HG03045 (cell line): ENCODE measurements around the gene TCEAL7.
"Not testable (repeated sequence)": the region's sequence is repeated elsewhere in the genome, so short reads cannot be mapped to it uniquely, and the experiment has no call there.

Source experiments
- ATAC-seq: cut with Tn5 transposase; IDR thresholded peaks from one replicate; pipeline ENCODE4 v1.9.1; 2021; ENCODE audit warnings: mild to moderate bottlenecking, moderate library complexity; ENCODE audit not compliant: unreplicated experiment

The TCEAL7 gene

DNA sequence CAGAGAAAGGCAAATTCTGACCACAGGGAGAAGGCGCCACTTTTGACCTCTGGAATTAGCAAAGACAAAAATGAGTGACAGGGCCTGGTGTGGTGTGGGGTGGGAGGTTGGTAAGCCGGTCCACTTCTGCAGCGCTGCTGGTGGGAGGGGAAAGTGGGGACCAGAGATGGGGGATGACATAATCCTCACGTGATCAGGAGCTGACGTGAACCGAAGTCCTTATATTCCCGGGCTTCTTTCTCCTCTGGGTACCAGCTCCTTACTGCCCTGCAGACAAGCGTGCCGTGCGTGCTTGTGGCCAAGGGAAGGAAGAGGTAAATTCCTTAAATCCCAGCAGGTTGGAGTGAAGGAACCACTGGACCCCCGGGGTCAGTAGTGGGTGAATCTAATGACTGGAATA is at the start of gene TCEAL7:
Gene TCEAL7 (plus strand): TSS at position 249 of the 400 bp plus-strand sequence. CDS start 1,165 bp downstream, outside the sequence.
- no peak for ATAC-seq

GRCh38 chrX:103293118-103293517 is 36.9 kb upstream of the TCEAL7 start:
- ATAC-seq: no peak

- ATAC-seq: no peak
Observed at GRCh38 chrX:103304705-103305104, 25.3 kb upstream of the TCEAL7 start.

DNA sequence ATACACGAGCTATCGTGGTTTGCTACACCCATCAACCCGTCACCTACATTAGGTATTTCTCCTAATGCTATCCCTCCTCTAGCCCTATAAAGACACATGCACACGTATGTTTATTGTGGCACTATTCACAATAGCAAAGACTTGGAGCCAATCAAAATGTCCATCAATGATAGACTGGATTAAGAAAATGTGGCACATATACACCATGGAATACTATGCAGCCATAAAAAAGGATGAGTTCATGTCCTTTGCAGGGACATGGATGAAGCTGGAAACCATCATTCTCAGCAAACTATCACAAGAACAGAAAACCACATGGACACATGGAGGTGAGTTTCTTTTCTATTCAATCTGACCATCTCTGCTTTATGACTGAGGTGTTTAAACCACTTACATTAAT is 24.4 kb upstream of the TCEAL7 start:
- not testable (repeated sequence) for ATAC-seq

DNA sequence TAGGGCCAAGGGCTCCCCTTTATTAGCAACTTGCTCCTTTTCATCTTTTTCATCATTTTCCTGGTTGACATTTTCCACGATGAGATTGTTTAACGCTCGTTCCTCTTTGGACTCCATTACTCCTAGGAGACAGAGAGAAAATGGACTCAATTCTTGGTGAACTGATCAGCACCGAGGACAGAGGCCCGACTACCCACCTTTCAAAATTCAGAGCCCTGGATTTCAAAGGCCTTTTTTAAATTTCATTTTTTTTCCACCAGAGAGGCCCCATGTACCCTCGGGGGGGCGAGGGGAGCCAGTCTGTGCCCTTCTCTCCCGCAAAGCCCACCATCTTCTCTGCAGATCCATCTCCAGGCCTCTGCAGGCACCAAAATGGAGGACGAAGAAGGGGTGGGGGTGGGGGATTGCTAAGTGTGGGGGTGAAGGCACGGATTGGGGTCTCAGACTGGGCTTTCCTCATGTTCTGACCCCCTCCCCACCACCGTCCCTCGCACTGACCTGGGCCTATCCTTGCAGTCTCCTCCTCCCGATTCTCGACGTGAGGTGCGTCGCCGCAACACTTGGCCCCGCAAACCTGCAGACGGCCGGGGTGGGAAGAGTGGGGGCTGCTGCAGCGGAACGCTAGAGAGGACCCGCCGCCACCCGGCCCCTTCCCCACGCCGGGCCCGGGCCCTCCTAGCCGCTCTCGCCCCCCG is 20.0 kb upstream of the TCEAL7 start:
- ATAC-seq: no peak

DNA sequence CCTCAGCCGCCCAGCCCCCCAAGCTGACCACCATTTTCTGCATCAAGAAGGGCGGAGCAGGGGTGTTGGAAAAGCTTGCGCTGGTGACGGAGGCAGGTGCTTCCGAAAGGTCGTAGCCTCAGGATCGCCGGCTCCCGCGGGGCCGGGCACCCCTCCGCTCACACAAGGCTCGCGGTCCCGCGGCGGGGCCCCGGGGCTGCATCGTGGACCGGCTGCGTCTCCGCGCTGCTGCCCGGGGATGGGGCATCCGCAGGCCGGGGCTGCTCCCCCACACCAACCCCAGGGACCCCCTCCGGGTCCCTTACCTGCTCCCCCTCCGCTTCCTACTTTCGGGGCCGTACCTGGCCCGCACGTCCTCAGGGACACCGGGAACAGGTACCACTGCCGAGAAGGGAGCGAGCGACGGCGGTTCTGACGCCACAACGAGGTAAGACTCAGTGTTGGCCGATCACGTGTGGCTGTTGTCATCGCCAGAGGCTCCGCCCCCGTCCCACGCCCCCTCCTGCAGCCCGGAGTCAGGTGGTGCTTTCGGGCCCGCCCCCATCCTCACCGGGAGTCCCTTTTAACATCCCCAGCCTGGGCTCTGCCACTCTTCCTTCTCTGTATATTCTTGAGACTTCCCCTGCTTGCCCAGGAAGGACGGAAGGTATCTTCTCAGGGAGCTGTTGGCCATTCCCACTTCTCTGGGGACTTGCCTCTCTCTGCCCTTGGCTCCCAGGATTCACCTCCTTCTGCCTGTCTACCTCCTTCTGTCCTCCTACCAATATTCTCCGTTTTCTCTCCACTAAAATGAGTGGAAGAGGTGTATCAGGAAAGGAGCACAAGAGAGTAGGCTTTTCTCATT is 19.3 kb upstream of the TCEAL7 start, which contains the start of gene BEX2:
Gene BEX2 (minus strand): TSS at position 436 of the 844 bp plus-strand sequence. CDS start 1,014 bp downstream, outside the sequence.
- peak; percentile 99 for ATAC-seq

- no peak for ATAC-seq
Observed at GRCh38 chrX:103311399-103311780, 18.6 kb upstream of the TCEAL7 start.

- ATAC-seq: no peak
Observed at GRCh38 chrX:103330681-103331288, 746 bp downstream of the TCEAL7 start.

- no peak for ATAC-seq
Observed at GRCh38 chrX:103338663-103339062, 8.6 kb downstream of the TCEAL7 start.

GRCh38 chrX:103343105-103343504 is 13.1 kb downstream of the TCEAL7 start:
- ATAC-seq: no peak

DNA sequence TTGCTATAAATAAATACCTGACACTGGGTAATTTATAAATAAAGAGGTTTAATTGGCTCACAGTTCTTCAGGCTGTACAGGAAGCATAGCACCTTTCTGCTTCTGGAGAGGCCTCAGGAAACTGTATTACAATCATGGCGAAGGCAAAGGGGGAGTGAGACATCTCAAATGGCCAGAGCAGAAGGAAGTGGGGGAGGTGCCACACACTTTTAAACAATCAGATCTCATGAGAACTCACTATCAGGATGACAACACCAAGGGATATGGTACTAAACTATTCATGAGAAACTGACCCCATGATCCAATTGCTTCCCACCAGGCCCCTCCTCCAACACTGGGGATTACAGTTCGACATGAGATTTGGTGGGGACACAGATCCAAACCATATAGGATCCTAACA is 14.6 kb downstream of the TCEAL7 start:
- ATAC-seq: no peak

DNA sequence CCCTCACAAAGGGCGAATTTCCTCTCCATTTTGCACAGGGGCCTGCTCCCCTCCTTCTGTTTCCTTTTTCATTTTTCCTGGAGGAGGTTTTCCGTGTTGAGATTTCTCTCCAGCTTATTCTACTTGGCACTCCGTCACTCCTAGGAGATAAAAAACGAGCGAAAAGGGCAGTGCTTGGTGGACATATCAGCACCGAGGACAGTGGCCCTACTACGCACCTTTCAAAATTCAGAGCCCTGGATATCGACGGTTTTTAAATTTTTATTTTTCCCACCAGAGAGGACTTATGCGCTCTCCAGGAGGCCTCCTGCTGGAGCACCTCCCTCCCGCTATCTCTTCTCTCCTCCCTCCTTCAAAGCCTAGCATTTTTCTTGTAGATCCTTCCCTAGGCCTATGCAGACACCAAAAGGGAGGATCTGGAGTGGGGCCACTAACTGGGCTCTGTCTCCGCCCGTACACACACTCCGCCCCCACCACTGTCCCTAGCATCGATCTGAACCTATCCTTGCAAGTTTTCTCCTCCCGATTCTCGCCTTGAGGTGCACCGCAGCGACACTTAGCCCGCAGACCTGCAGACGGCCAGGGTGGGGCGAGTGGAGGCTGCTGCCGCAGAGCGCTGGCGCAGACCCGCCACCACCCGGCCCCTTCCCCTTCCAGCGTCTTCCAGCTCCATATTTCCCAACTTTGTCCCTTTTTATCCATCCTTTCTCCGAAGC is 17.8 kb downstream of the TCEAL7 start:
- no peak for ATAC-seq

GRCh38 chrX:103356130-103356798 is 26.2 kb downstream of the TCEAL7 start, which contains the start of gene TCEAL9:
TSS of gene TCEAL9 (plus strand) at chrX:103356506. CDS start at chrX:103357685, 1,179 bp downstream.
- ATAC-seq: no peak

- no peak for ATAC-seq
Observed at GRCh38 chrX:103356858-103357257, 26.8 kb downstream of the TCEAL7 start.

- no peak for ATAC-seq
Observed at GRCh38 chrX:103357871-103358270, 27.8 kb downstream of the TCEAL7 start.

- ATAC-seq: not testable (repeated sequence)
Observed at GRCh38 chrX:103359605-103360004, 29.6 kb downstream of the TCEAL7 start.

DNA sequence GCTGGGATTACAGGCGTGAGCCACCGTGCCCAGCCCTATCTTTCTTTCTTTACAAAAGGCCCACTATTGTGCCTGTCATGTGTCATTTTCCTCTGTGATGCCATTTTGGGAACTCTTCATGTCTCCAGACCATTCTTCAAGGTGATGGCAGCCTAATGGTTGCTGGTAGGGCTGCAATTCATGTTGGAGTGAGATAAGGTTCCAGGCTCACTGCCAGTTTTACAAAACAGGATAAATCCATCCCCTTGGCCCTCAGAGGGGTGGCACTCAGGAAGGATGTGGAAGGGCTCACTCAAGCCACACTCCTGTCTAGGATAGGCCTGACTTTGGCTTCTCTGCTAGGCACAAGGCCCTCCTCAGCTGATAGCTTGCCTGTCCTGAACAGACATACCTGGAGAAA is 30.1 kb downstream of the TCEAL7 start:
- no peak for ATAC-seq

DNA sequence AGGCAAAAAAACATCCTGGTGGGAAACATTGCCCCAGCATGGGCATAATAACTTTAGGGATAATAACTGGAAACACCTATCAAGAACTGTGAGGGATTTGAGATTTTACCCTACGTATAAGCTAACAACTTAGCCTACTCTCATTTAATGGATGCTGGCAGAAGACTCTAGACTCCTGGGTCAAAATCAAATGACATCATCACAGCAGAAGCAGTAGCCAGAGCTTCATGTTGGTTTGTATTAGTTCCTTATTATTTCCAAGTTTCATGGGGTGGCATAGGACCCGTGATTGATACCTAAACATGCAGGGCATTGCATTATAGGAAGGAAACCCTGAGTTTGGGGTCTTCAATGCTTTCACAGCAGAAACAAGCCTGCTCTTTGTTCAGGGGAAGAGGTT is 30.9 kb downstream of the TCEAL7 start:
- ATAC-seq: no peak

- ATAC-seq: no peak
Observed at GRCh38 chrX:103361798-103362197, 31.8 kb downstream of the TCEAL7 start.

DNA sequence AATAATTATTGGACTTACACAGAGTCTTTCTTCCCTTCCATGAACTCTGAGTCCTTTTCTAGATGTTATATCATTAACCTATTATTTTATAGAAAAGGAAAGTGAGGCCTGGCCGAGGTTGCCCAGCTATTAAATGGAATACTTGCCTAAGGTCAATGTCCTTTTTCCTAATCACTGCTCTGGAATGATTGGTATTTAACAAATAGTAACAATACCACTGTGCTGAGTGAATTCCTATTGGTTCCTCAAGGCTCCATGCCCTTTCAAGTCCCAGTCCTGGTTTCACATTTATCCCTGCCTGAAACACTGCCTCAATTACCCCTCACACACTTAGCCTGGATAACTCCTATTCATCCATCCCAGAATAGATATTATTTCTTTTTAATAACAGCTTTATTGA is 32.4 kb downstream of the TCEAL7 start:
- no peak for ATAC-seq
